HFFc6 (cell line): ENCODE data around the gene KCTD3. TPM values are rescaled to one million over a fixed set of nuclear protein-coding genes. Genes with fewer than 3 reads are reported as not detected.

Source experiments
- DNase-seq: peaks from one replicate; pipeline ENCODE4 v3.0.0-alpha.2; 2018
- H3K27ac Mint-ChIP-seq: 2 replicates; pipeline ENCODE4 v1.8.0; 2020; ENCODE audit warnings: mild to moderate bottlenecking, mixed read lengths
- H3K27me3 Mint-ChIP-seq: 2 replicates; pipeline ENCODE4 v1.8.0; 2021; ENCODE audit warnings: mild to moderate bottlenecking, moderate library complexity, mixed read lengths; ENCODE audit not compliant: insufficient read depth
- H3K36me3 Mint-ChIP-seq: 2 replicates; pipeline ENCODE4 v1.8.0; 2021; ENCODE audit warnings: low read depth, mixed read lengths
- H3K4me1 Mint-ChIP-seq: 2 replicates; pipeline ENCODE4 v1.8.0; 2020; ENCODE audit warnings: low read depth, mixed read lengths
- H3K4me3 Mint-ChIP-seq: 2 replicates; pipeline ENCODE4 v1.8.0; 2020; ENCODE audit warnings: mild to moderate bottlenecking, moderate library complexity, mixed read lengths
- H3K9me3 Mint-ChIP-seq: 2 replicates; pipeline ENCODE4 v1.8.0; 2020; ENCODE audit warnings: mild to moderate bottlenecking, mixed read lengths
- total RNA-seq, 6 experiments: library from RNA; stranded (reverse); fragmentation: NEBNext Ultra II Directional; extraction: Animal tissue kit (Norgen Biotek cat#: 25700); gene quantifications; 2 replicates in 1 of 6; 3 replicates in 5 of 6; pipeline ENCODE4 v1.2.3, GENCODE V29; 2021
- TF ChIP-seq, protein P1 (sequence below): fragments of 200-600 bp; sonication (generic); IDR thresholded peaks from 2 replicates; pipeline ENCODE4 v1.5.0; 2021; ENCODE audit warnings: antibody characterized with exemption, mild to moderate bottlenecking

The KCTD3 gene
- total RNA-seq, 6 experiments from 2014 or later: 27.0 to 33.4 (median 29.4) TPM

DNA sequence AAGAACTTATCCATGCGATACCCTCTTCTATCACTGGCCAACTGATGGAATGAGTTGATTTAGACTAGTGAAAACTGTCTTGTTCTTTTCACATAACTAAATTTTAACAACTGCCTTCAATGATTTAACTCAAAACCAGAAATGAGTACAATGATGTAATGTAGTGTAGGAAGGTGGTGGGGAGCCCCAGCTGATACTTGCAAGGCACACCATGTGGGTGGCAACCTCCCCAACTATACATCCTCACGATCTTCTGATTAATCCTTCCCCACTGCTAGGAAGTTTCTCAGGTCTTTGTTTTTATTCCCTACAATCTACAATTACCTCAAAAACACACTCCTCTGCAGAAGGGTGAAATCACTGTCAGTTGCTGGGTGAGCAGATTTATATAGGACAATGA lies 100.7 kb downstream of the KCTD3 start:
- Mint-ChIP-seq H3K9me3 (no peaks in the 10 kb centered on the region), H3K27ac (no peak overlapping the region), H3K4me1 (peaks cover 34% of the 10 kb centered on the region), H3K4me3 (no peak overlapping the region), H3K36me3 (no peaks in the 10 kb centered on the region), H3K27me3 (peaks cover 7% of the 10 kb centered on the region; the same call in 1 of the 2 replicates)
- TF ChIP-seq, protein P1, sequence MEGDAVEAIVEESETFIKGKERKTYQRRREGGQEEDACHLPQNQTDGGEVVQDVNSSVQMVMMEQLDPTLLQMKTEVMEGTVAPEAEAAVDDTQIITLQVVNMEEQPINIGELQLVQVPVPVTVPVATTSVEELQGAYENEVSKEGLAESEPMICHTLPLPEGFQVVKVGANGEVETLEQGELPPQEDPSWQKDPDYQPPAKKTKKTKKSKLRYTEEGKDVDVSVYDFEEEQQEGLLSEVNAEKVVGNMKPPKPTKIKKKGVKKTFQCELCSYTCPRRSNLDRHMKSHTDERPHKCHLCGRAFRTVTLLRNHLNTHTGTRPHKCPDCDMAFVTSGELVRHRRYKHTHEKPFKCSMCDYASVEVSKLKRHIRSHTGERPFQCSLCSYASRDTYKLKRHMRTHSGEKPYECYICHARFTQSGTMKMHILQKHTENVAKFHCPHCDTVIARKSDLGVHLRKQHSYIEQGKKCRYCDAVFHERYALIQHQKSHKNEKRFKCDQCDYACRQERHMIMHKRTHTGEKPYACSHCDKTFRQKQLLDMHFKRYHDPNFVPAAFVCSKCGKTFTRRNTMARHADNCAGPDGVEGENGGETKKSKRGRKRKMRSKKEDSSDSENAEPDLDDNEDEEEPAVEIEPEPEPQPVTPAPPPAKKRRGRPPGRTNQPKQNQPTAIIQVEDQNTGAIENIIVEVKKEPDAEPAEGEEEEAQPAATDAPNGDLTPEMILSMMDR: no peak
- no peak for DNase-seq

DNA sequence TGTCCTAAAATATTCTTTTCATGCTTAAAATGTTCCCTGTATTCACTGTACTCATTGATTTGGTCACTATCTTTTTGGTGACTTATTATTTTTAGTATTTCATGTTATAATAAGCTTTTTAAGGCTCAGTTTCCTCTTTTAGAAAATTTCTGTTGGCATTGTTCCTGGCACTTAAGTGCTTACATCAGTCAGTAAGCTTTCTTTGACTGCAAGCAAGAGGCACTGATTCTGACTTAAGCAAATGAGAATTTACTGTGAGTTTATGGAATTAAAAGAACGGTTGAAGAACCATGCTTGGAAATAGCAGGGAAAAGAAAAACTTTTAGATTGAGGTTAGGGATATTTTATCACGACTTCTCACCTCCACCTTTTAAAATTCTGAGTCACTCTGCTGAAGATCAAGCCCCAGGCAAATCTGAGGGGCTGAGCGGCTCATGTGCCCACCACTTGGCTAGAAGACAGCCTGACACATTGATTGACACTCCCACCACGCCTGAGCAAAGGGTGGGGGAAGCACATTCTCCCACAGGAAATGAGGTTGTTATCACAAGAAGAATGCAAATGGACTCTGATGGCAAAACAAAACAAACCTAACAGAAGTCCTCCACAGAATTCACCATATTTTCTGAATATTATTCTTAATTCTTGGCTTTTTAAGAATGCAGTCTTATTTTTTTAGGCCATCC lies 102.8 kb downstream of the KCTD3 start:
- H3K36me3 Mint-ChIP-seq: no peaks in the 10 kb centered on the region
- peak overlapping the region; percentile 58 for H3K4me3 Mint-ChIP-seq
- no peak for DNase-seq
- H3K27ac Mint-ChIP-seq: peak overlapping the region; percentile 75
- H3K9me3 Mint-ChIP-seq: no peaks in the 10 kb centered on the region
- TF ChIP-seq, protein P1: no peak
- H3K4me1 Mint-ChIP-seq: peaks cover 38% of the 10 kb centered on the region
- H3K27me3 Mint-ChIP-seq: peaks cover 4% of the 10 kb centered on the region; the same call in 1 of the 2 replicates
